ENCODE measurements around the gene S1PR2. TPM values are rescaled to one million over a fixed set of nuclear protein-coding genes. Genes with fewer than 3 reads are reported as not detected.

Gene S1PR2
- total and polyA plus RNA-seq, 9 of the 15 experiments (the other 6 are each of a cell fraction or from before 2014, with no cell fraction given), result 1.5 to 3.9 (median 2.0) TPM

GRCh38 chr19:10194500-10195198 lies 36.5 kb downstream of the S1PR2 start, which contains the start of gene DNMT1 (continued):
- TF ChIP-seq ZNF280A (IDR thresholded peaks at IDR 0.05; ENCODE audit: low read depth, partially characterized antibody) (no peak), RCOR1 (IDR thresholded peaks at IDR 0.05; ENCODE audit: borderline replicate concordance in 1 of 2, low read depth in 2 of 2, low read length in 2 of 2) (peak in 1 of 2 experiments; percentile 58; a peak in 1 of 4 replicates), CLOCK (CRISPR knock-in tag; IDR thresholded peaks at IDR 0.05; ENCODE audit: borderline replicate concordance) (no peak), E2F4 (CRISPR knock-in tag; IDR thresholded peaks at IDR 0.05; ENCODE audit: low read depth) (peak; percentile 79), NEUROD1 (IDR thresholded peaks at IDR 0.05; ENCODE audit: borderline replicate concordance, low read depth, low read length, partially characterized antibody) (peak; percentile 74), KLF6 (CRISPR knock-in tag; IDR thresholded peaks at IDR 0.05; ENCODE audit: borderline replicate concordance) (no peak), NCOR1 (IDR thresholded peaks at IDR 0.05) (peak; percentile 29; the same call in 1 of the 2 replicates), SOX6 (IDR thresholded peaks at IDR 0.05) (no peak; the same call in 1 of the 2 replicates), PYGO2 (tag; IDR thresholded peaks at IDR 0.05) (no peak), CEBPG (CRISPR knock-in tag; IDR thresholded peaks at IDR 0.05) (no peak), CEBPG (tag; conservative IDR thresholded peaks at IDR 0.05 in 1 of 2, IDR thresholded peaks at IDR 0.05 in 1 of 2) (no peak), TRIM28 (IDR thresholded peaks at IDR 0.05) (no peak), ZKSCAN3 (CRISPR knock-in tag; IDR thresholded peaks at IDR 0.05) (no peak), ZNF146 (CRISPR knock-in tag; IDR thresholded peaks at IDR 0.05; ENCODE audit: unreplicated experiment) (peak; percentile 11), NR4A1 (CRISPR knock-in tag; IDR thresholded peaks at IDR 0.05) (no peak), NR4A1 (tag; IDR thresholded peaks at IDR 0.05) (0 out of 2 replicates have a peak, but pooled peaks have one; percentile 23), CAMTA2 (CRISPR knock-in tag; conservative IDR thresholded peaks at IDR 0.05) (no peak), TAF9B (IDR thresholded peaks at IDR 0.05; ENCODE audit: partially characterized antibody) (no peak), SNRNP70 (optimal IDR thresholded peaks at IDR 0.05; ENCODE audit: low read depth, low read length) (no peak), KAT2B (IDR thresholded peaks at IDR 0.05; ENCODE audit: low read depth, low read length) (no peak), ZNF133 (CRISPR knock-in tag; IDR thresholded peaks at IDR 0.05) (0 out of 2 replicates have a peak, but pooled peaks have one; percentile 37), FOXA1 (IDR thresholded peaks at IDR 0.05; ENCODE audit: borderline replicate concordance) (no peak), WHSC1 (IDR thresholded peaks at IDR 0.05; ENCODE audit: low read length) (no peak), FOSL1 (tag; conservative IDR thresholded peaks at IDR 0.05) (no peak), ATF1 (CRISPR knock-in tag; IDR thresholded peaks at IDR 0.05) (no peak), ATF1 (tag; IDR thresholded peaks at IDR 0.05) (peak; percentile 70)

All from K562 (cell line).